GM06990 (cell line): Measurements from ENCODE around the gene ZNF213.
A peak's percentile ranks its signal among the peaks of the same experiment; 100 is the strongest.
"Not testable (repeated sequence)": the region's sequence is repeated elsewhere in the genome, so short reads cannot be mapped to it uniquely, and the experiment has no call there.

Experiments used
- DNase-seq: peaks from one replicate; pipeline ENCODE4 v3.0.0-alpha.2; 2011; ENCODE audit not compliant: insufficient read length; ENCODE audit errors: extremely low read depth
- H3K27me3 ChIP-seq: replicated peaks from 2 replicates; pipeline ENCODE4 v1.6.0; 2011; ENCODE audit warnings: low read length; ENCODE audit not compliant: control insufficient read depth, insufficient read depth
- H3K36me3 ChIP-seq: 2 replicates; pipeline ENCODE4 v1.5.1; 2011; ENCODE audit warnings: low read length; ENCODE audit not compliant: control insufficient read depth, insufficient read depth
- H3K4me3 ChIP-seq: replicated peaks from 2 replicates; pipeline ENCODE4 v1.5.1; 2011; ENCODE audit warnings: low read depth, mild to moderate bottlenecking, control low read depth, low read length
- CTCF ChIP-seq: IDR thresholded peaks from 2 replicates; pipeline ENCODE4 v1.5.1; 2011; ENCODE audit warnings: low read length, control low read depth, mild to moderate bottlenecking, inconsistent platforms; ENCODE audit not compliant: insufficient read depth, poor library complexity, severe bottlenecking

ZNF213 gene

GRCh38 chr16:3164121-3164991, 29.5 kb downstream of the ZNF213 start:
- DNase-seq: no peak
- no peak overlapping the region for H3K4me3 ChIP-seq
- H3K27me3 ChIP-seq: no peaks in the 10 kb centered on the region
- TF ChIP-seq CTCF: no peak
- no peaks in the 10 kb centered on the region for H3K36me3 ChIP-seq

GRCh38 chr16:3165111-3165822, 30.4 kb downstream of the ZNF213 start:
- no peak for TF ChIP-seq CTCF
- no peak overlapping the region; the same call in 1 of the 2 replicates for H3K4me3 ChIP-seq
- DNase-seq: no peak
- no peaks in the 10 kb centered on the region for H3K27me3 ChIP-seq
- H3K36me3 ChIP-seq: no peaks in the 10 kb centered on the region

GRCh38 chr16:3166505-3166886, 31.7 kb downstream of the ZNF213 start:
- no peaks in the 10 kb centered on the region for H3K36me3 ChIP-seq
- H3K4me3 ChIP-seq: no peak overlapping the region
- TF ChIP-seq CTCF: no peak
- no peaks in the 10 kb centered on the region for H3K27me3 ChIP-seq
- DNase-seq: no peak

- not testable (repeated sequence) for H3K36me3 ChIP-seq, H3K4me3 ChIP-seq, H3K27me3 ChIP-seq, DNase-seq
Observed at GRCh38 chr16:3168729-3169128, 33.9 kb downstream of the ZNF213 start.

- Histone ChIP-seq H3K27me3 (no peaks in the 10 kb centered on the region), H3K36me3 (no peaks in the 10 kb centered on the region), H3K4me3 (peak overlapping the region; percentile 32)
- no peak for TF ChIP-seq CTCF
- DNase-seq: peak; percentile 69
Observed at GRCh38 chr16:3170440-3171180, 35.8 kb downstream of the ZNF213 start.

- no peak for DNase-seq
- Histone ChIP-seq H3K36me3 (no peaks in the 10 kb centered on the region), H3K4me3 (peak overlapping the region; percentile 32), H3K27me3 (no peaks in the 10 kb centered on the region)
- no peak for TF ChIP-seq CTCF
Observed at GRCh38 chr16:3171181-3171854, 36.5 kb downstream of the ZNF213 start.
